ENCODE data around the gene DLGAP1.

DNA sequence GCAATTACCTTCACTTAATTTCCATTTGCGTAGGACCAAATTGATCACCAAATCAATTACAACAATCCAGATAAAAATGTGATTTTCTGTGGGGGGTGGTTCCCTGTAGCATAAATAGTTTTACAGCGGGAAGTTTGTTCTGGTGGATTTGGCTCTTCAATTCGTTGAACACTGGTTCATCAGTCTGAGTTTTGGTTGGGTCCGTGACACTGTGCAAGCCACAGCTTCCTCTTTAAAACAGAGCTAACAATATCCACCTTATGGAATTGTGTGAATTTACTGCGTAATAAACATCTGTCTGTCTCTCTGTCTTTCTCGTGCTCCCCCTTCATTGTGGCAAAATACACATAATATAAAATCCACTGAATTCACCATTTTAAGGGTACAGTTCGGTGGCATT lies 694.4 kb downstream of the DLGAP1 start:
- TF ChIP-seq, protein P1, sequence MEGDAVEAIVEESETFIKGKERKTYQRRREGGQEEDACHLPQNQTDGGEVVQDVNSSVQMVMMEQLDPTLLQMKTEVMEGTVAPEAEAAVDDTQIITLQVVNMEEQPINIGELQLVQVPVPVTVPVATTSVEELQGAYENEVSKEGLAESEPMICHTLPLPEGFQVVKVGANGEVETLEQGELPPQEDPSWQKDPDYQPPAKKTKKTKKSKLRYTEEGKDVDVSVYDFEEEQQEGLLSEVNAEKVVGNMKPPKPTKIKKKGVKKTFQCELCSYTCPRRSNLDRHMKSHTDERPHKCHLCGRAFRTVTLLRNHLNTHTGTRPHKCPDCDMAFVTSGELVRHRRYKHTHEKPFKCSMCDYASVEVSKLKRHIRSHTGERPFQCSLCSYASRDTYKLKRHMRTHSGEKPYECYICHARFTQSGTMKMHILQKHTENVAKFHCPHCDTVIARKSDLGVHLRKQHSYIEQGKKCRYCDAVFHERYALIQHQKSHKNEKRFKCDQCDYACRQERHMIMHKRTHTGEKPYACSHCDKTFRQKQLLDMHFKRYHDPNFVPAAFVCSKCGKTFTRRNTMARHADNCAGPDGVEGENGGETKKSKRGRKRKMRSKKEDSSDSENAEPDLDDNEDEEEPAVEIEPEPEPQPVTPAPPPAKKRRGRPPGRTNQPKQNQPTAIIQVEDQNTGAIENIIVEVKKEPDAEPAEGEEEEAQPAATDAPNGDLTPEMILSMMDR (IDR thresholded peaks at IDR 0.05), result no peak
- TF ChIP-seq POLR2AphosphoS5 (IDR thresholded peaks at IDR 0.05), result no peak
